Astrocyte of the cerebellum (primary cell): ENCODE results near the gene BAZ1A.

Experiments
- DNase-seq: peaks from one replicate; pipeline ENCODE4 v3.0.0-alpha.2; 2011; ENCODE audit warnings: low read depth
- H3K4me3 ChIP-seq: 2 replicates; pipeline ENCODE4 v1.5.1; 2011; ENCODE audit warnings: mild to moderate bottlenecking, low read depth, low read length, moderate library complexity
- in situ Hi-C: cut with HindIII; loops from 2 replicates; pipeline ENCODE4 v1.10.0; 2017; ENCODE audit warnings: low sequenced_read_pairs
- TF ChIP-seq, protein P1 (sequence below): IDR thresholded peaks from 2 replicates; pipeline ENCODE4 v1.5.1; 2012; ENCODE audit warnings: low read length, low read depth, moderate library complexity, mild to moderate bottlenecking; ENCODE audit errors: missing control alignments

Gene BAZ1A

DNA sequence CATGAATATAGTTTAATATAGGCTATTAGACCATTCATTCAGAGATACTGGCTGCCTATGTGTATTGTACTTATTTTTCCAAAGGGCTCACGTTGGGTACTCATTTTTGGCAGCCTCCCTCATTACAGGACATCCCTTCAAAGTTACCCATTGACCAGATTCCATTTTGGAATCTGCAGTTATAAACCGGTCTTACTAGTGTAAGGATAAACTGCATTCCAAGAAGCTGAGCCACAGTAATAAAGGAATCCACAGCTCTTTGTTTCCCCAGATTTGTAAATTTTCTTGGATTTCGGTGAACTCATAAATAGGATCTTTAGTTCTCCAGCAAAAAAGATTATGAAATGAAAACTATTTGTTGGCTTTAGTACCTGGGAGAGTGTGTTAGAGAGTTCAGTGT, 141.9 kb downstream of the BAZ1A start:
- DNase-seq, result no peak
- in situ Hi-C loops, result no loop called here
- TF ChIP-seq, protein P1, sequence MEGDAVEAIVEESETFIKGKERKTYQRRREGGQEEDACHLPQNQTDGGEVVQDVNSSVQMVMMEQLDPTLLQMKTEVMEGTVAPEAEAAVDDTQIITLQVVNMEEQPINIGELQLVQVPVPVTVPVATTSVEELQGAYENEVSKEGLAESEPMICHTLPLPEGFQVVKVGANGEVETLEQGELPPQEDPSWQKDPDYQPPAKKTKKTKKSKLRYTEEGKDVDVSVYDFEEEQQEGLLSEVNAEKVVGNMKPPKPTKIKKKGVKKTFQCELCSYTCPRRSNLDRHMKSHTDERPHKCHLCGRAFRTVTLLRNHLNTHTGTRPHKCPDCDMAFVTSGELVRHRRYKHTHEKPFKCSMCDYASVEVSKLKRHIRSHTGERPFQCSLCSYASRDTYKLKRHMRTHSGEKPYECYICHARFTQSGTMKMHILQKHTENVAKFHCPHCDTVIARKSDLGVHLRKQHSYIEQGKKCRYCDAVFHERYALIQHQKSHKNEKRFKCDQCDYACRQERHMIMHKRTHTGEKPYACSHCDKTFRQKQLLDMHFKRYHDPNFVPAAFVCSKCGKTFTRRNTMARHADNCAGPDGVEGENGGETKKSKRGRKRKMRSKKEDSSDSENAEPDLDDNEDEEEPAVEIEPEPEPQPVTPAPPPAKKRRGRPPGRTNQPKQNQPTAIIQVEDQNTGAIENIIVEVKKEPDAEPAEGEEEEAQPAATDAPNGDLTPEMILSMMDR, result no peak
- no peak overlapping the region for H3K4me3 ChIP-seq

DNA sequence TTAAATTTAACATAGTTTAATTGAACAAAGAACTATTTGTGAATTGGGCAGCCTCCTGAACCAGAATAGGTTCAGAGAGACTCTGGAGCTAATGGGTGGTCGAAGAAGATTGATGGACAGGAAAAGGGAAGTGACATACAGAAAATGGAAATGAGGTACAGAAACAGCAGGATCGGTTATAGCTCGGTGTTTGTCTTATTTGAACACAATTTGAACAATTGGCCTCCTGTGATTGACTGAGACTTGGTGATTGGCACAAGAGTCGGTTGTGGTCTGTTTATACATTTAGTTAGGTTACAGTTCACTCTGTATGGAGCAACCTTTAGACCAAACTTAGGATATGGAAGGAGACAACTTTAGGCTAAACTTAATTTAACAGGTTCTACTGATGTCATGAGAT, 142.4 kb downstream of the BAZ1A start:
- in situ Hi-C loops, result no loop called here
- no peak for DNase-seq
- H3K4me3 ChIP-seq, result no peak overlapping the region
- TF ChIP-seq, protein P1, result no peak

DNA sequence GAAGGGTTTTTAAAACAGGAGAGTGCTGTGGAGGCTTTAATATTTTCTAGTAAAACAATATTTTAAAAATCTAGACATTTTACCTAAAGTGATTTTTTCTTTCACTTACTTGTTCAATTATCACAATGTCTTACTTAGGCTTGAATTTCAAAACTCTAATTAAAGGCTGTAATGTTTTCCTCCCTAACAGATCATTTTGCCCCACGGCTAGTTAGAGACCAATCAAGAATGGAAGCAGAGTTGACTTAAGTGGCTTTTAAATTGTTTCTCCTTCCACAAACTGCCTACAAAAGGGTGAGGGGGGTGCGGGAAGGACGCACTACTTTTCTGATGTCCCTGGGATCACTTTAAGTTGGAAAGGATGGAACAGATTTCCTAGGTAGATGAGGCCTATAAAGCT, 151.3 kb downstream of the BAZ1A start:
- DNase-seq, result no peak
- TF ChIP-seq, protein P1, result no peak
- in situ Hi-C loops, result no loop called here
- no peak overlapping the region for H3K4me3 ChIP-seq

DNA sequence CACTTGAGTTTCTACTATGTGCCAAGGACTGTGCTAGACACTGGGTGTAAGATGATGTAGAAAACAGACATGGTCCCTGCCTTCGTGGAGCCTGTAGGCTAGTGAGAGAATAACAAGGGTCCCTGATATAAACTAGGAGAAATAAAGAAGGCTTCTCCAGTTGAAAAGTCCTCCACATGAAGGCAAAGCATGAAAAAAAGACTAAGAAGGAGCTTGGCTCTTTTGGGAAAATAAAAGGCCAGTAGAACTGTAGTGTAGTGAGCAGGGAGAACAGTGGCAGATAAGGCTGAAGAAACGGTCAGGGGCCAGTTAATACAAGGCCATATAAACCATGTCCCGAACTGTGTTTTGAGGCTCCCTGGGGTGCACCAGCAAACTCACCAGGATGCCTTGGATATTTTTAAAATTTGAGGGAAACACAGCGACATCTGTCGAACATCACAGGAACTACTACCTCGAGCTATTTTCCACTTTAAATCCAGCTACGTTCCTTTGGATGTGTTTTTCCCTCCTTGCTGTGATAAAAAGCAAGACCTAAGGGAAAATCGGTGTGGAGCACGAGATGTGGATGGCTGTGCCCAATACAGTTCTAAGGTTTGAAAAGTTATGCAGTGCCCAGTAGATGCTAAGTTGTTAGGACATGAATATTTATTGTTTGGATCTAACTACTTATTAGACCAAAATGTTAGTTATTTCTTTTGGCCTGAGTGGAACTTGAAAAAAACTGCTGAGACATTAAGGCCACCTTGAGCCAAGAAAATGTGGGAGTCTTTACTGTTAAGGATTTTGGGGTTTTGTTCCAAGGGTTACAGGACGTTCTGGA, 152.2 kb downstream of the BAZ1A start:
- TF ChIP-seq, protein P1, result peak; percentile 79
- no peak overlapping the region for H3K4me3 ChIP-seq
- in situ Hi-C loops, result no loop called here
- DNase-seq, result no peak

DNA sequence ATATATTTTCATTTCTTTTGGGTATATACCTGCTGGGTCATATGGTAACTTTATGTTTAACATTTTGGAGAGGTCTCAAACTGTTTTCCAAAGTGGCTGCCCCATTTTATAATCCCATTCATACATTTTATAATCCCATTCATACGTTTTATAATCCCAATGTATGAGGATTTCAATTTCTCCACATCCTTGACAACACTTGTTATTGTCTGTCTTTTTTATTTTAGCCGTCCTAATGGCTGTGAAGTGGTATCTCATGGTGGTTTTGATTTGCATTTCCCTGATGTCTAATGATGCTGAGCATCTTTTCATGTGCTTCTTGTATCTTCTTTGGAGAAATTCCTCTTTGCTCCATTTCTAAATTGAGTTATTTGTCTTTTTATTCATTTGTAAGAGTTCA, 154.0 kb downstream of the BAZ1A start:
- H3K4me3 ChIP-seq, result no peak overlapping the region
- TF ChIP-seq, protein P1, result no peak
- in situ Hi-C loops, result no loop called here
- DNase-seq, result no peak

DNA sequence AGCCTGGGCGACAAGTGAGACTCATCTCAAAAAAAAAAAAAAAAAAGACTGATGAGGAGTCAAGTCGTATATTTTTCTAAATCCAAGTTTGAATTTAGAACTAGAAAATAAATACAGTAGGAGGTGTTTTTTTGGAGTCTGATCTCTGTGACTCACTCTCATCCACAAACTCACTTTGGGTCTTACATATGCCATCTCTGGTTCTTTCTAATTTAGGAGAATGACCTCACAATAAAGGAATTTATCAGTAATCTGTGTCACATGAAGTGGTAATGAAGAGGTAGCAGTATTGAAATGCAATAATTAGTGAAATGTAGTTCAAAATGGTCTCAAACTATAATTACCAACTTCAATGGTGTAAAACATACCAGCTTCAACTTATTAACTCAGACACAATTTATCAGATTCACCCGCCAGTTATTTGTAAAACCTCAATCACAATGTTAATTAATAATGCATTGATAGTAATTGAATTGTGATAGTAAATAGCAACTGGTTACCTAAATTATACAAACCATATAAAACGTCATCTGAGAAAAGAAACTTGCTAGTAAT, 156.3 kb downstream of the BAZ1A start:
- TF ChIP-seq, protein P1, result no peak
- no peak for DNase-seq
- in situ Hi-C loops, result no loop called here
- H3K4me3 ChIP-seq, result no peak overlapping the region
